Transverse colon (tissue), 4 donors: Measurements from ENCODE around the gene KY. TPM values are rescaled to one million over a fixed set of nuclear protein-coding genes. Genes with fewer than 3 reads are reported as not detected.

Experiments used
- DNase-seq: peaks from one replicate; pipeline ENCODE4 v3.0.0-alpha.2; 2019
- H3K27ac ChIP-seq, 4 donors: fragments of 200-600 bp; sonication (generic); 2 replicates each; pipeline ENCODE4 v1.5.1; 2016 to 2018; ENCODE audit warnings: inconsistent platforms in 4 of 4
- H3K27me3 ChIP-seq: fragments of 200-600 bp; sonication (generic); 2 replicates; pipeline ENCODE4 v1.5.1; 2017; ENCODE audit warnings: inconsistent platforms
- H3K36me3 ChIP-seq, 4 donors: fragments of 200-600 bp; sonication (generic); 2 replicates each; pipeline ENCODE4 v1.5.1; 2017 to 2019; ENCODE audit warnings: inconsistent platforms in 4 of 4
- H3K4me1 ChIP-seq, 4 donors: fragments of 200-600 bp; sonication (generic); 2 replicates each; pipeline ENCODE4 v1.5.1; 2017 to 2020; ENCODE audit warnings: inconsistent platforms in 4 of 4
- H3K4me3 ChIP-seq, 4 donors: fragments of 200-600 bp; sonication (generic); 1 replicate in 1 of 4; 2 replicates in 3 of 4; pipeline versions ENCODE4 v1.5.1 to v1.6.1; 2017 to 2019; ENCODE audit warnings: inconsistent platforms in 4 of 4
- H3K9me3 ChIP-seq, 2 donors: fragments of 200-600 bp; sonication (generic); 2 replicates each; pipeline ENCODE4 v1.5.1; 2017 to 2019; ENCODE audit warnings: inconsistent platforms in 2 of 2
- EP300 ChIP-seq: sonication (generic); formaldehyde crosslinking; IDR thresholded peaks from one replicate; pipeline ENCODE4 v1.6.1; 2017; ENCODE audit warnings: antibody characterized with exemption, low read depth
- POLR2A ChIP-seq: fragments of 450-650 bp; IDR thresholded peaks from one replicate; pipeline ENCODE4 v1.6.1; 2016; ENCODE audit warnings: antibody characterized with exemption, mild to moderate bottlenecking, moderate library complexity
- POLR2AphosphoS5 ChIP-seq, 3 donors: sonication (generic); formaldehyde crosslinking; IDR thresholded peaks; one replicate each; pipeline ENCODE4 v1.6.1; 2016; ENCODE audit warnings: antibody characterized with exemption in 3 of 3
- WGBS, 2 donors: methylation state at CpG; one replicate each; pipeline ENCODE4 v1.1.5; 2018; ENCODE audit warnings: low coverage in 1 of 2; 5-methylcytosine and 5-hydroxymethylcytosine counted together
- in situ Hi-C, 4 donors: fragments of 200-750 bp; cut with MboI; loops; one replicate each; pipeline versions ENCODE4 v1.15.0 to v1.15.1; 2017; ENCODE audit warnings: low sequenced_read_pairs in 3 of 4, low pct_ligation_motif_present in 1 of 4, low pct_unique_long_range_greater_than_20kb in 1 of 4
- intact Hi-C: fragments of 100-400 bp; cut with DNase I; formaldehyde crosslinking; loops from one replicate; pipeline ENCODE4 v1.15.1; 2023; ENCODE audit warnings: low total_unique reads
- total RNA-seq, 4 donors: library from RNA; depleted of rRNA; stranded (reverse); fragments of >200 nt; gene quantifications; one replicate each; pipeline ENCODE4 v1.1.0, GENCODE V29; 2016
- TF ChIP-seq, protein P1 (sequence below), 5 experiments: fragments of 200-600 bp in 3 of 5; fragments of 450-650 bp in 2 of 5; sonication (generic) in 3 of 5; IDR thresholded peaks; 1 replicate in 2 of 5; 2 replicates in 3 of 5; pipeline ENCODE4 v1.5.1; 2016 to 2017; ENCODE audit warnings: antibody characterized with exemption in 5 of 5, inconsistent platforms in 3 of 5, mild to moderate bottlenecking in 2 of 5, moderate library complexity in 1 of 5

Gene KY
- total RNA-seq, 4 donors from 2014 or later, result 0.41 TPM; not detected in 3

DNA sequence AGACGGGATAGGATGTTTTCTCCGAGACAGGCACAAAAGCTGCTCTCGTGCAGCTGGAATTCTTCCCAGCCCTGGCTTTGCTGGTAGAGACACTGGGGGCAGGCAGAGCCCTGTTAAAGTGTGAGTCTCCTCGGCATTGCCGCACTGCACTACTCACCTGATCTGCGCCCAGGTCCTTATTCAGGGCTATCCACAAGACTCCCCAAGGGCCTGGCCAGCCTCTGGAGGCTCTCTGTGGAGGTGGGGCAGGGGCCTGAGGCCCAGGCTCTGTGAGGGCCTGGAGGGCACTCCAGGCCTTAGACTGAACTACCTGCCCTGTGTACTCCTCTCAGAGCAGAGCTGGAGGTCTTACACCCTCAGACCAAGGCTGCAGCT is 48.4 kb downstream of the KY start:
- H3K27me3 ChIP-seq, result no peaks in the 10 kb centered on the region
- H3K4me3 ChIP-seq, result no peak overlapping the region
- H3K27ac ChIP-seq, result no peak overlapping the region
- no peak for DNase-seq
- H3K9me3 ChIP-seq, result no peaks in the 10 kb centered on the region
- in situ Hi-C loops, result loop anchor here in 1 of 4 donors (25.0 kb wide), 1 partner anchor 1285 kb away; no protein-coding TSS in a partner anchor
- no peaks in the 10 kb centered on the region for H3K36me3 ChIP-seq
- intact Hi-C loops, result loop anchor here (10.0 kb wide), 1 partner anchor 152 kb away; no protein-coding TSS in a partner anchor
- H3K4me1 ChIP-seq, result peaks cover 0 to 2% (median 0%) of the 10 kb centered on the region in 4 donors
- 75% methylated on average over 6 of the region's 6 CpGs; no CpG with 5 or more reads in 1 of the 2 donors for WGBS, 2 donors
- no peak for TF ChIP-seq POLR2AphosphoS5 (IDR thresholded peaks at IDR 0.05)
- no peak for TF ChIP-seq POLR2A
- TF ChIP-seq EP300, result no peak
- TF ChIP-seq, protein P1, sequence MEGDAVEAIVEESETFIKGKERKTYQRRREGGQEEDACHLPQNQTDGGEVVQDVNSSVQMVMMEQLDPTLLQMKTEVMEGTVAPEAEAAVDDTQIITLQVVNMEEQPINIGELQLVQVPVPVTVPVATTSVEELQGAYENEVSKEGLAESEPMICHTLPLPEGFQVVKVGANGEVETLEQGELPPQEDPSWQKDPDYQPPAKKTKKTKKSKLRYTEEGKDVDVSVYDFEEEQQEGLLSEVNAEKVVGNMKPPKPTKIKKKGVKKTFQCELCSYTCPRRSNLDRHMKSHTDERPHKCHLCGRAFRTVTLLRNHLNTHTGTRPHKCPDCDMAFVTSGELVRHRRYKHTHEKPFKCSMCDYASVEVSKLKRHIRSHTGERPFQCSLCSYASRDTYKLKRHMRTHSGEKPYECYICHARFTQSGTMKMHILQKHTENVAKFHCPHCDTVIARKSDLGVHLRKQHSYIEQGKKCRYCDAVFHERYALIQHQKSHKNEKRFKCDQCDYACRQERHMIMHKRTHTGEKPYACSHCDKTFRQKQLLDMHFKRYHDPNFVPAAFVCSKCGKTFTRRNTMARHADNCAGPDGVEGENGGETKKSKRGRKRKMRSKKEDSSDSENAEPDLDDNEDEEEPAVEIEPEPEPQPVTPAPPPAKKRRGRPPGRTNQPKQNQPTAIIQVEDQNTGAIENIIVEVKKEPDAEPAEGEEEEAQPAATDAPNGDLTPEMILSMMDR (IDR thresholded peaks at IDR 0.05), result no peak

- WGBS, 2 donors, result 49% methylated on average over 14 of the region's 19 CpGs; no CpG with 5 or more reads in 1 of the 2 donors
- H3K9me3 ChIP-seq, result no peaks in the 10 kb centered on the region
- H3K4me1 ChIP-seq, result peaks cover 0 to 2% (median 0%) of the 10 kb centered on the region in 4 donors
- DNase-seq, result no peak
- no peak for TF ChIP-seq EP300
- no peak for TF ChIP-seq POLR2AphosphoS5 (IDR thresholded peaks at IDR 0.05)
- TF ChIP-seq, protein P1 (IDR thresholded peaks at IDR 0.05), result no peak
- no peak for TF ChIP-seq POLR2A
- H3K27me3 ChIP-seq, result no peaks in the 10 kb centered on the region
- in situ Hi-C loops (loop anchor here in 1 of 4 donors (25.0 kb wide), 1 partner anchor 1286 kb away; no protein-coding TSS in a partner anchor), intact Hi-C loops (loop anchor here (2.0 to 10.0 kb wide), 2 partner anchors 153 to 1293 kb away; no protein-coding TSS in a partner anchor)
- no peak overlapping the region for H3K27ac ChIP-seq
- no peaks in the 10 kb centered on the region for H3K36me3 ChIP-seq
- H3K4me3 ChIP-seq, result no peak overlapping the region
These were observed 49.0 kb downstream of the KY start for GRCh38 chr3:134601539-134602439.

DNA sequence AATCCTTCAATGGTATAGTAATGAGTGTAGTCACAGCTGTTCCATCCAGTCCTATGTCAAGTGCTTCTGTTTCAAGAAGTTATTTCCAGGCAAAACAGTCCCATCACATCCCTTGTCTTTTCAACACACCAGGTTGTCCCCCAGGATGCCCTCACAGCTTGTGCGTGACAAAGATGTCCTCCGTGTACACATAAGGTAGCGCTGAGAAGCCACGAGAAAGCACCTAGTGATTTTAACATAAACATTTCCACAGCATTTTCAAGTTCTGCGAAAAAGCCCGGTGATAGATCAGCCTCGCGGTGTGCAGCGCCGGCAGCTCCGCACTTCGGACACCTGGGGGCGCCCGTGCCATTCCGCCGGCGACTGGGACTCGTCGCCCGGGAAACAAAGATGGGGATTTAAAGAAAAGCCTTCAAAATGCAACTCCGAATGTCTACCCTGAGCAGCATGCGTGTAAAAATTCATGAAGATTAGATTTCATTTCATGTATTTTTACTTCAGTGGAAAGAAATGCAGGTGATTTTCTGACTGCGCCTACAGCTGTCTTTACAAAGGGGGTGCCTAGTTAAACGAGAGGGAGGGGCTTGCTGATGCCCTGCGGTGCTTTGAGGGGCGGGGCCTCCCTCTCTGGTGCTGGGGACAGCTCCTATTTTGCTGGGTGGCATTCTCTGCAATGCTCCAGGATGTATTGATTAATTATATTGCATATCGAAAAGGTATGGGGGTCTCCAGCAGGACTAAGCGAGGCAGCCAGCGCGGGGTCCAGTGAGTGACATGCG is 49.9 kb downstream of the KY start:
- peak; percentile 44 for DNase-seq
- no peak overlapping the region for H3K27ac ChIP-seq
- H3K27me3 ChIP-seq, result no peaks in the 10 kb centered on the region
- 12 to 24% methylated on average over 5 to 31 of the region's 31 CpGs for WGBS, 2 donors
- intact Hi-C loops (loop anchor here (2.0 to 10.0 kb wide), 2 partner anchors 154 to 1294 kb away; no protein-coding TSS in a partner anchor), in situ Hi-C loops (loop anchor here in 1 of 4 donors (25.0 kb wide), 1 partner anchor 1286 kb away; no protein-coding TSS in a partner anchor)
- peaks cover 0 to 2% (median 0%) of the 10 kb centered on the region in 4 donors for H3K4me1 ChIP-seq
- no peak overlapping the region for H3K4me3 ChIP-seq
- no peaks in the 10 kb centered on the region for H3K9me3 ChIP-seq
- TF ChIP-seq, protein P1 (IDR thresholded peaks at IDR 0.05), result peak; percentile 80 to 96 (median 92)
- no peak for TF ChIP-seq EP300
- H3K36me3 ChIP-seq, result no peaks in the 10 kb centered on the region
